Adrenal gland (tissue), 5 donors: Measurements from ENCODE around the gene SMYD1.

Experiments
- CTCF ChIP-seq, 6 experiments: fragments of 450-650 bp in 4 of 6; fragments of 200-600 bp in 2 of 6; sonication (generic) in 1 of 6; IDR thresholded peaks; 1 replicate in 5 of 6; 2 replicates in 1 of 6; pipeline versions ENCODE4 v1.5.1 to v1.8.0; 2016 to 2021; ENCODE audit warnings: antibody characterized with exemption in 6 of 6, mild to moderate bottlenecking in 2 of 6, moderate library complexity in 1 of 6
- POLR2A ChIP-seq, 2 donors: fragments of 450-650 bp; IDR thresholded peaks; one replicate each; pipeline ENCODE4 v1.6.1; 2017; ENCODE audit warnings: antibody characterized with exemption in 2 of 2, mild to moderate bottlenecking in 2 of 2, moderate library complexity in 1 of 2
- donor health status: DM: no; HTN: no; CAD: no.

GRCh38 chr2:88131201-88131998, 63.8 kb downstream of the SMYD1 start:
- TF ChIP-seq CTCF (IDR thresholded peaks at IDR 0.05) (no peak), POLR2A (IDR thresholded peaks at IDR 0.05) (no peak)
